ENCODE data around the gene GAS2L1.
"Not testable (repeated sequence)": the region's sequence is repeated elsewhere in the genome, so short reads cannot be mapped to it uniquely, and the experiment has no call there.

DNA sequence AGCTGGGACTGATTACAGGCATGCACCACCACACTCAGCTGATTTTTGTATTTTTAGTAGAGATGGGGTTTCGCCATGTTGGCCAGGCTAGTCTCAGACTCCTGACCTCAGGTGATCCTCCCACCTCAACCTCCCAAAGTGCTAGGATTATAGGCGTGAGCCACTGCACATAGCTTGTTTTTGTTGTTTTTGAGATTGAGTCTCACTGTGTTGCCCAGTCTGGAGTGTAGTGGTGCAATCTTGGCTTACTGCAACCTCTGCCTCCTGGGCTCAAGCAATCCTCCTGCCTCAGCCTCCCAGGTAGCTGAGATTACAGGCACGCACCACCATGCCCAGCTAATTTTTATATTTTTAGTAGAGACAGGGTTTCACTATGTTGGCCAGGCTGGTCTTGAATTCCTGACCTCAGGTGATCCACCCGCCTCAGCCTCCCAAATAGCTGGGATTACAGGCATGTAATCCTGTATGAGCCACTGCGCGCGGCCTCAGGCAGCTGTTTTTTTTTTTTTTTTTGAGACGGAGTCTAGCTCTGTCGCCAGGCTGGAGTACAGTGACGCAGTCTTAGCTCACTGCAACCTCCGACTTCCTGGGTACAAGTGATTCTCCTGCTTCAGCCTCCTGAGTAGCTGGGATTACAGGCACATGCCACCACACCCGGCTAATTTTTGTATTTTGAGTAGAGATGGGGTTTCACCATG lies 50.9 kb downstream of the GAS2L1 start:
- not testable (repeated sequence) for TF ChIP-seq POLR2A (IDR thresholded peaks at IDR 0.05; ENCODE audit: low read depth, low read length); TAF1 (IDR thresholded peaks at IDR 0.05; ENCODE audit: borderline replicate concordance, low read depth, low read length); POLR2AphosphoS5 (IDR thresholded peaks at IDR 0.05; ENCODE audit: low read depth, low read length)

Measured in GM12892 (cell line).